Panc1 (cell line): ENCODE results near the gene APOB.

Experiments used
- SIN3A ChIP-seq: IDR thresholded peaks from 2 replicates; pipeline ENCODE4 v1.6.1; 2012; ENCODE audit warnings: low read depth, mild to moderate bottlenecking, low read length, moderate library complexity, borderline replicate concordance; ENCODE audit not compliant: insufficient read depth
- TCF7L2 ChIP-seq: IDR thresholded peaks from 2 replicates; pipeline ENCODE4 v1.6.1; 2011; ENCODE audit warnings: mild to moderate bottlenecking, low read depth, low read length, inconsistent platforms
- TF ChIP-seq, protein P1 (sequence below): fragments of 450-650 bp; IDR thresholded peaks from 2 replicates; pipeline ENCODE4 v1.5.1; 2017; ENCODE audit warnings: mild to moderate bottlenecking

DNA sequence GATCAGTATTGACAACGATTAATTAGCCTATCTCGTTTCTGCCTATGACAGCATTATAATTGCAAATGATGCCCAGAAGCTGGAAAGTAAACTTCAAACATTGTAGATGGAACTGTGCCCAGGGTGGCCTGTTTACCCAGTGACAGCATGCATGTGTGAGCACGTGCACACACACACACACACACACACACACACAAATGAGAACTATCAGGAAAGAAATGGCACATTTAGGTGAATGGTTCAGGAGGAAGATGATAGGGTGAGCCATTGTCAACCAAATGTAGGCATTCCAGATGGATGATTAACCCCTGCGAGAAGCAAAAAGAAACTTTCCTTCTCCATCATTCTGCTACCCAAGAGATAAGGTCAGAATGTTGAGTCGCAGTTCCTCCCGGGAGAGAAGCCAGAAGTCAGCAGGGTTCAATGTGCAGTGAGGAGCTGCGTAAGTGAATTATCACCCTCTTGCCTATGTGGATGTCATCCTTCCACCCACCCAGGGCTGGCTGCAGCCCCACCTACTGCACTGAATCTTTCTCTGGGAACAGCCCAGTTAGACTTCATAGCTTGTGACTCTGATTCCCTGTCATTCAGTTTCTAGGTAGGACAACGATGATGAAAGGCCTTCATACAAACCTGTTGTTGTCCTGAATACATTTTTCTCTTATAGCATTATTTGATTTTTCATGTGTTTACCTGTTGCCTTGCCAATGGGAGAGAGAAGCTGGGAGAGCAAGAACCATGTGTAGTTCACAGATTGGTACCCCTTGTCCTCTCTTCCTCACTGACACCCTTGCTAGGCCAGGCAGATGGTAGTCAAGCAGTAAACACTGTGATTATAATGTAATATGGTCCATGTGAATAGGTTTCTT, 3.5 kb upstream of the APOB start:
- TF ChIP-seq, protein P1, sequence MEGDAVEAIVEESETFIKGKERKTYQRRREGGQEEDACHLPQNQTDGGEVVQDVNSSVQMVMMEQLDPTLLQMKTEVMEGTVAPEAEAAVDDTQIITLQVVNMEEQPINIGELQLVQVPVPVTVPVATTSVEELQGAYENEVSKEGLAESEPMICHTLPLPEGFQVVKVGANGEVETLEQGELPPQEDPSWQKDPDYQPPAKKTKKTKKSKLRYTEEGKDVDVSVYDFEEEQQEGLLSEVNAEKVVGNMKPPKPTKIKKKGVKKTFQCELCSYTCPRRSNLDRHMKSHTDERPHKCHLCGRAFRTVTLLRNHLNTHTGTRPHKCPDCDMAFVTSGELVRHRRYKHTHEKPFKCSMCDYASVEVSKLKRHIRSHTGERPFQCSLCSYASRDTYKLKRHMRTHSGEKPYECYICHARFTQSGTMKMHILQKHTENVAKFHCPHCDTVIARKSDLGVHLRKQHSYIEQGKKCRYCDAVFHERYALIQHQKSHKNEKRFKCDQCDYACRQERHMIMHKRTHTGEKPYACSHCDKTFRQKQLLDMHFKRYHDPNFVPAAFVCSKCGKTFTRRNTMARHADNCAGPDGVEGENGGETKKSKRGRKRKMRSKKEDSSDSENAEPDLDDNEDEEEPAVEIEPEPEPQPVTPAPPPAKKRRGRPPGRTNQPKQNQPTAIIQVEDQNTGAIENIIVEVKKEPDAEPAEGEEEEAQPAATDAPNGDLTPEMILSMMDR, result no peak
- TF ChIP-seq SIN3A (no peak), TCF7L2 (no peak)
